GM12878 (cell line): ENCODE data around the gene ANGEL1.

Source experiments
- CHD4 ChIP-seq: fragments of 200-600 bp; sonication (generic); IDR thresholded peaks from 2 replicates; pipeline ENCODE4 v1.6.1; 2016; ENCODE audit warnings: mild to moderate bottlenecking
- CTCF ChIP-seq, 3 experiments: IDR thresholded peaks in 2 of 3; conservative IDR thresholded peaks in 1 of 3; 2 replicates each; pipeline ENCODE4 v1.5.1; 2011; ENCODE audit warnings: low read depth in 3 of 3, low read length in 3 of 3, mild to moderate bottlenecking in 3 of 3, control low read depth in 2 of 3, moderate library complexity in 2 of 3, inconsistent platforms in 1 of 3, mixed read lengths in 1 of 3; ENCODE audit not compliant: control insufficient read depth in 2 of 3, insufficient read depth in 1 of 3; ENCODE audit errors: extremely low read depth in 1 of 3
- DPF2 ChIP-seq: fragments of 450-650 bp; IDR thresholded peaks from 2 replicates; pipeline ENCODE4 v1.6.1; 2017; ENCODE audit warnings: mild to moderate bottlenecking
- EZH2 ChIP-seq: IDR thresholded peaks from 2 replicates; pipeline ENCODE4 v1.6.1; 2012; ENCODE audit warnings: low read depth, mild to moderate bottlenecking, control low read depth, inconsistent platforms, low read length, borderline replicate concordance; ENCODE audit not compliant: control insufficient read depth
- IRF4 ChIP-seq: IDR thresholded peaks from 2 replicates; pipeline ENCODE4 v1.6.1; 2011; ENCODE audit warnings: low read depth, low read length
- MAX ChIP-seq: IDR thresholded peaks from 2 replicates; pipeline ENCODE4 v1.6.1; 2012; ENCODE audit warnings: low read depth, low read length, improper control_type of control experiment
- MTA2 ChIP-seq: fragments of 450-650 bp; IDR thresholded peaks from 2 replicates; pipeline ENCODE4 v1.6.1; 2016; ENCODE audit warnings: low read depth, mild to moderate bottlenecking, moderate library complexity
- POLR2AphosphoS5 ChIP-seq: IDR thresholded peaks from 2 replicates; pipeline ENCODE4 v1.6.1; 2011; ENCODE audit warnings: mild to moderate bottlenecking, low read length, inconsistent platforms
- USF1 ChIP-seq: IDR thresholded peaks from 2 replicates; pipeline ENCODE4 v1.6.1; 2011; ENCODE audit warnings: borderline replicate concordance, low read depth, mild to moderate bottlenecking, moderate library complexity, mixed read lengths, low read length; ENCODE audit not compliant: insufficient read depth; ENCODE audit errors: extremely low read length
- TF ChIP-seq, protein P1 (sequence below): fragments of 450-650 bp; IDR thresholded peaks from 2 replicates; pipeline ENCODE4 v1.6.1; 2016; ENCODE audit warnings: mild to moderate bottlenecking, moderate library complexity, borderline replicate concordance
- TF ChIP-seq, protein P2 (sequence below): fragments of 450-650 bp; IDR thresholded peaks from 2 replicates; pipeline ENCODE4 v1.6.1; 2016; ENCODE audit warnings: mild to moderate bottlenecking
- TF ChIP-seq, protein P3 (sequence below): IDR thresholded peaks from 2 replicates; pipeline ENCODE4 v1.6.1; 2012; ENCODE audit warnings: low read depth, low read length, improper control_type of control experiment

DNA sequence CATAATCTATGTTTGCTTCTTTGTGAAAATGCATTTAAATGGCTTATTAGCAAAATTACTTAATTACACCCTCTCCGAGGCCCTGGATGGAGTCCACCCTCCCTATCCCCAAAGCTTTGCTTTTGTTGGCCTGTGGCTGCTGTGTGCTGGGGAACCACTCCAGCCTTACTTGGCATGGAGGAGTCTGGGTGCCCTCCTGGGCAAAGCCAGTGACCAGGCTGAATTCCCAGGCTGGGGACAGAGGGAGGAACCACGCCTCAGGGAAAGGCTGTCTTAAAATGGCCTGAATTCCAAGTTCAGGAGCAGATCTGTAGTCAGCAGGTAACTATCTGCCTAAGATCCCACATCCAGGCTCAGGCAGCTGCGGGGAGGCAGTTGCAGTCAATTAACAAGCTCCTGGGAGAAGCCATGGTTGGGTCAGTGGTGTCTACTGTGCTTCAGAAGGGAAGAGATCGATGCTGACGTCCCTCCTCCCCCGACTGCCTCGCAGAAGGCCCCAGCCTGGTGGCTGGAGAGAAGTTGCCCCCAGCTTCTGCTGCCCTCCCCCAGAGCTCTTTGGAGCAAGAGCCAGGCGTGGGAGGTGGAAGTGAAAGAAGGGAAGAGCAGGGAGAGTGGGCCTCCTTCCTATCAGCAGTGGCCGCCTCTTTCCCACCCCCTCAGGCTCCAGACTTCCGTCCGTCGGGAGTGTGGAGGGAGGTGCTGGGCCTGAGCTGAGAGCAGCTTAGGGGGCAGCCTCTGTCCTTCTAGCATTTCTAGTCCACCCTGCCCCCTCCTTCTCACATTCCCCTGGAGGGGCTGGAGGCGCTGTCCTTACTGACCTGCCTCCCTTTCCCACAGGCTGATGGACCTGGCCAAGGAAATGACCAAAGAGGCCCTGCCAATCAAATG, 40.1 kb downstream of the ANGEL1 start:
- TF ChIP-seq, protein P1, sequence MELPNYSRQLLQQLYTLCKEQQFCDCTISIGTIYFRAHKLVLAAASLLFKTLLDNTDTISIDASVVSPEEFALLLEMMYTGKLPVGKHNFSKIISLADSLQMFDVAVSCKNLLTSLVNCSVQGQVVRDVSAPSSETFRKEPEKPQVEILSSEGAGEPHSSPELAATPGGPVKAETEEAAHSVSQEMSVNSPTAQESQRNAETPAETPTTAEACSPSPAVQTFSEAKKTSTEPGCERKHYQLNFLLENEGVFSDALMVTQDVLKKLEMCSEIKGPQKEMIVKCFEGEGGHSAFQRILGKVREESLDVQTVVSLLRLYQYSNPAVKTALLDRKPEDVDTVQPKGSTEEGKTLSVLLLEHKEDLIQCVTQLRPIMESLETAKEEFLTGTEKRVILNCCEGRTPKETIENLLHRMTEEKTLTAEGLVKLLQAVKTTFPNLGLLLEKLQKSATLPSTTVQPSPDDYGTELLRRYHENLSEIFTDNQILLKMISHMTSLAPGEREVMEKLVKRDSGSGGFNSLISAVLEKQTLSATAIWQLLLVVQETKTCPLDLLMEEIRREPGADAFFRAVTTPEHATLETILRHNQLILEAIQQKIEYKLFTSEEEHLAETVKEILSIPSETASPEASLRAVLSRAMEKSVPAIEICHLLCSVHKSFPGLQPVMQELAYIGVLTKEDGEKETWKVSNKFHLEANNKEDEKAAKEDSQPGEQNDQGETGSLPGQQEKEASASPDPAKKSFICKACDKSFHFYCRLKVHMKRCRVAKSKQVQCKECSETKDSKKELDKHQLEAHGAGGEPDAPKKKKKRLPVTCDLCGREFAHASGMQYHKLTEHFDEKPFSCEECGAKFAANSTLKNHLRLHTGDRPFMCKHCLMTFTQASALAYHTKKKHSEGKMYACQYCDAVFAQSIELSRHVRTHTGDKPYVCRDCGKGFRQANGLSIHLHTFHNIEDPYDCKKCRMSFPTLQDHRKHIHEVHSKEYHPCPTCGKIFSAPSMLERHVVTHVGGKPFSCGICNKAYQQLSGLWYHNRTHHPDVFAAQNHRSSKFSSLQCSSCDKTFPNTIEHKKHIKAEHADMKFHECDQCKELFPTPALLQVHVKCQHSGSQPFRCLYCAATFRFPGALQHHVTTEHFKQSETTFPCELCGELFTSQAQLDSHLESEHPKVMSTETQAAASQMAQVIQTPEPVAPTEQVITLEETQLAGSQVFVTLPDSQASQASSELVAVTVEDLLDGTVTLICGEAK, result no peak
- TF ChIP-seq, protein P2, sequence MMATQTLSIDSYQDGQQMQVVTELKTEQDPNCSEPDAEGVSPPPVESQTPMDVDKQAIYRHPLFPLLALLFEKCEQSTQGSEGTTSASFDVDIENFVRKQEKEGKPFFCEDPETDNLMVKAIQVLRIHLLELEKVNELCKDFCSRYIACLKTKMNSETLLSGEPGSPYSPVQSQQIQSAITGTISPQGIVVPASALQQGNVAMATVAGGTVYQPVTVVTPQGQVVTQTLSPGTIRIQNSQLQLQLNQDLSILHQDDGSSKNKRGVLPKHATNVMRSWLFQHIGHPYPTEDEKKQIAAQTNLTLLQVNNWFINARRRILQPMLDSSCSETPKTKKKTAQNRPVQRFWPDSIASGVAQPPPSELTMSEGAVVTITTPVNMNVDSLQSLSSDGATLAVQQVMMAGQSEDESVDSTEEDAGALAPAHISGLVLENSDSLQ, result no peak
- TF ChIP-seq USF1 (no peak), IRF4 (no peak), MTA2 (no peak), CTCF (IDR thresholded peaks at IDR 0.05 in 2 of 3, conservative IDR thresholded peaks at IDR 0.05 in 1 of 3; ENCODE audit: control insufficient read depth in 2 of 3, extremely low read depth in 1 of 3, insufficient read depth in 1 of 3, low read depth in 3 of 3, low read length in 3 of 3) (no peak), MAX (no peak), DPF2 (no peak), EZH2 (no peak), CHD4 (no peak), POLR2AphosphoS5 (no peak)
- TF ChIP-seq, protein P3, sequence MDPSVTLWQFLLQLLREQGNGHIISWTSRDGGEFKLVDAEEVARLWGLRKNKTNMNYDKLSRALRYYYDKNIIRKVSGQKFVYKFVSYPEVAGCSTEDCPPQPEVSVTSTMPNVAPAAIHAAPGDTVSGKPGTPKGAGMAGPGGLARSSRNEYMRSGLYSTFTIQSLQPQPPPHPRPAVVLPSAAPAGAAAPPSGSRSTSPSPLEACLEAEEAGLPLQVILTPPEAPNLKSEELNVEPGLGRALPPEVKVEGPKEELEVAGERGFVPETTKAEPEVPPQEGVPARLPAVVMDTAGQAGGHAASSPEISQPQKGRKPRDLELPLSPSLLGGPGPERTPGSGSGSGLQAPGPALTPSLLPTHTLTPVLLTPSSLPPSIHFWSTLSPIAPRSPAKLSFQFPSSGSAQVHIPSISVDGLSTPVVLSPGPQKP, result no peak
